Measurements from ENCODE around the gene SLC51A.

Gene SLC51A

DNA sequence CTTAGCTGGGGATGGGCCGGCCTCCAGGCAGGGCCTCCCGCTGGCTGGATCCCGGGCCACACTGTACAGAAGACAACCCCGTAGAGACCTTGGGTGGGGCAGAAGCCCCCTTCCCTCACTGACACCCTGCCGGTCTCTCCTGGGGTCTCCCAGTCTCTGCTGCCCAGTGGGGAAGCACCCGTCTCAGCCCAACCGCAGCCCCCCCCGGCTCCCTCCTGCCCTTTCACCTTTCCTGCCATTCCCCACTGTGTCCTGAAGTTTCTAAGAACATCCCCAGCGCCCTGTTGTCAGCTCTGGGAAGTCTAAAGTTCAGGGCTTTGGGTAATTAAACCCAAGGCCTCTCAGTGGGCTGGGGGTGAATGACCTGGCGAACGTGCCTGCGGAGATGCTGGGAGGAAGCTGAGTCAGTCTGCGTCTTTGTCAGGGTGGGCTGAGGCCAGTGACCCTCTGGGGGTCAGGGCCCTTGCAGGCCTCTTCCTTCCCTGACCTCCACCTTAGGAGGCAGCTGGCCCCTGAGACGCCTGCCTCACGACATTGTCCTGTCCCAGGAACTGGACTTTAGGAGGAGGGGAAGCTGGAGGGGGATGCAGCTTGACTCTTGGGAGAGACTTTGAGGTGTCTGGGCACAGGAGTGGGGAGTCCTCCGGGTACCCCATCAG is 1.4 kb upstream of the SLC51A start:
- H3K9me3 ChIP-seq = no peaks in the 10 kb centered on the region
- no peak overlapping the region for H3K9ac ChIP-seq
- peaks cover 50% of the 10 kb centered on the region for H3K4me1 ChIP-seq
- H3K36me3 ChIP-seq = no peaks in the 10 kb centered on the region
- H4K20me1 ChIP-seq = no peaks in the 10 kb centered on the region
- H3K27ac ChIP-seq = peak overlapping the region; percentile 38; the same call in 1 of the 2 replicates
- H3K4me3 ChIP-seq = no peak overlapping the region
- no peak for TF ChIP-seq Cebpa-rat (IDR thresholded peaks at IDR 0.05)
- H3K27me3 ChIP-seq = no peaks in the 10 kb centered on the region
- H3K4me2 ChIP-seq = no peak overlapping the region

DNA sequence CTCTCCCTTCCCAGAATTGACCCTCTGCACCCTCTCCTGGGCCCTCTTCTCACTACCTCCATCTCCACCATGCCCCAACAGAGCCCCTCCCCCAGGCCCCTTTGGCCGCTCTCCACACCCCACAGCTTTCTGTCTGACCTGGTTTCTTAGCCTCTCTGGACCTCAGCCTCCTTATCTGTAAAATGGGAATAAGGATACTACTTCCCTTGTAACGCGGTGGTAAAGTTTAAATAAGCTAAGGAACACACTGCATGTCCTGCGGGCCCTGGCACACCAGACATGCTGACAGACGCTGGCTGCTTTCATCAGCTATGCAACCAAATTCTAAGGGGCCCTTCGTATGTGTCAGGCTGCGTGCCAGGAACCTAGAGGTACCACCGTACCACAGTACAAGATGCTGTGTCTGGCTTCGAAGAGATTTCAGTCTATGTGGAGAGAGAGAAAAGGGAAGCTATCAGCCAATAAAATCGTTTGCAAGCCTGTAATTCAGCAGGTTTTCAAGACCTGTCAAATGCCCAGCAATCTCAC is 777 bp upstream of the SLC51A start:
- no peak overlapping the region for H3K4me3 ChIP-seq
- 0 out of 2 replicates have a peak overlapping the region, but pooled peaks have one; percentile 32 for H3K4me2 ChIP-seq
- H4K20me1 ChIP-seq = no peaks in the 10 kb centered on the region
- no peak overlapping the region for H3K9ac ChIP-seq
- H3K4me1 ChIP-seq = peaks cover 57% of the 10 kb centered on the region
- no peaks in the 10 kb centered on the region for H3K27me3 ChIP-seq
- TF ChIP-seq Cebpa-rat (IDR thresholded peaks at IDR 0.05) = no peak
- H3K9me3 ChIP-seq = no peaks in the 10 kb centered on the region
- peak overlapping the region; percentile 55 for H3K27ac ChIP-seq
- no peaks in the 10 kb centered on the region for H3K36me3 ChIP-seq

DNA sequence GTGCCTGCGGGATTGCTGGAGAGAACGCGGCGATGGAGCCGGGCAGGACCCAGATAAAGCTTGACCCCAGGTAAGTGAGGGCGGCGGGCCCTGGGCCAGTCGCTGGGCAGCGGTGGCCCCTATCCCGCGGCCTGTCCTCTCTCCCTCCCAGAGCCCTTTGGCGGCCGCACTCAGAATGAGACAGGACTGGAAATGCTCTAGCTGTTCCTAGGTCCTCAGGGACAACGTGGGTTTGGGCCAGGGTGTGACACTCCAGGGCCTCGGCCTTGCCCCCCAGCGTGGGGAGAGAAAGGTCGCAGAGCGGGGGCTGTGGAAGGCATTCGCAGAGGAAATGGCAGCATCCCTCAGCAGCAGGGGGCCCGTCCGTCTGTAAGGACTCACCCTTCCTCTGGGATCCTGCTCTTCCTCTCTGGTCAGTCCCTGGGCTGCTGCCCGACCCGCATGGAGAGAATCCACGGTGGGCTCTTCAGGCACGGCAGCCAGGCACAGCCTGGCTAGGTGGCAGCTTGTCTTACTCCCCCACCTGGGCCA is 412 bp downstream of the SLC51A start:
- Histone ChIP-seq H4K20me1 (no peaks in the 10 kb centered on the region), H3K27me3 (no peaks in the 10 kb centered on the region), H3K27ac (peak overlapping the region; percentile 86), H3K4me1 (peaks cover 65% of the 10 kb centered on the region), H3K36me3 (no peaks in the 10 kb centered on the region), H3K4me3 (no peak overlapping the region), H3K4me2 (peak overlapping the region; percentile 73), H3K9ac (peak overlapping the region; percentile 34; the same call in 1 of the 2 replicates), H3K9me3 (no peaks in the 10 kb centered on the region)
- TF ChIP-seq Cebpa-rat (IDR thresholded peaks at IDR 0.05) = no peak

DNA sequence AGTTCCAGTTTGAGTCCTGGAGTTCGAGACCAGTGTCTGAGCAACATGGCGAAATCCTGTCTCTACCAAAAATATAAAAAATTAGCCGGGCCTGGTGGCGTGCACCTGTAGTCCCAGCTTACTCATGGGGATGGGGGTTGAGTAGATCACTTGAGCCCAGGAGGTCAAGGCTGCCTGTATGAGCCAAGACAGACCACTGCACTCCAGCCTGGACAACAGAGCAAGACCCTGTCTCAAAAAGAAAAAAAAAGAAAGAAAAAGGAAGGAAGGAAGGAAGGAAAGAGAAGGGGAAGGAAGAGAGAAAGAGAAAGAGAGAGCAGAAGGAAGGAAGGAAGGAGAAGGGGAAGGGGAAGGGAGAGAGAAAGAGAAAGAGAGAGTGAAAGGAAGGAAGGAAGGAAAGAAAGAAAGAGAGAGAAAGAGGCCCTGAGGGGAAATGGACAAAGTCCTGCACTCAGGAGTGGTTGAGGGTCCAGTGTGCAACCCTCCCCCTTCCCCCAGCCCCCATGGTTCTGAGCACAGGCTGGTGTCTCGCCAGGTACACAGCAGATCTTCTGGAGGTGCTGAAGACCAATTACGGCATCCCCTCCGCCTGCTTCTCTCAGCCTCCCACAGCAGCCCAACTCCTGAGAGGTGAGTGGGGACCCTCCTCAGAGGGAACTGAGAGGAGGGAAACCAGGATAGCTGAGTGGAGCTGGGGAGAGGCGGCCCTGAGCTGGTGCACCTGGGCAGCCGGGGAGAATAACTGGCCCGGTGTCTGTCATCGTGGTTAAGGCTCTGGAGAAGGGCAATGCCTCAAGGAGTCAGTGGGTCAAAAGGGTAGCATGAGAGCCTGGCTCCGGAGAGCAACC is 1.2 kb downstream of the SLC51A start:
- Histone ChIP-seq H3K4me1 (peaks cover 65% of the 10 kb centered on the region), H3K4me3 (no peak overlapping the region; the same call in 1 of the 2 replicates), H3K27ac (peak overlapping the region; percentile 86), H3K36me3 (no peaks in the 10 kb centered on the region), H4K20me1 (no peaks in the 10 kb centered on the region), H3K4me2 (peak overlapping the region; percentile 73), H3K27me3 (no peaks in the 10 kb centered on the region), H3K9ac (peak overlapping the region; percentile 31; the same call in 1 of the 2 replicates), H3K9me3 (no peaks in the 10 kb centered on the region)
- TF ChIP-seq Cebpa-rat (IDR thresholded peaks at IDR 0.05) = no peak

DNA sequence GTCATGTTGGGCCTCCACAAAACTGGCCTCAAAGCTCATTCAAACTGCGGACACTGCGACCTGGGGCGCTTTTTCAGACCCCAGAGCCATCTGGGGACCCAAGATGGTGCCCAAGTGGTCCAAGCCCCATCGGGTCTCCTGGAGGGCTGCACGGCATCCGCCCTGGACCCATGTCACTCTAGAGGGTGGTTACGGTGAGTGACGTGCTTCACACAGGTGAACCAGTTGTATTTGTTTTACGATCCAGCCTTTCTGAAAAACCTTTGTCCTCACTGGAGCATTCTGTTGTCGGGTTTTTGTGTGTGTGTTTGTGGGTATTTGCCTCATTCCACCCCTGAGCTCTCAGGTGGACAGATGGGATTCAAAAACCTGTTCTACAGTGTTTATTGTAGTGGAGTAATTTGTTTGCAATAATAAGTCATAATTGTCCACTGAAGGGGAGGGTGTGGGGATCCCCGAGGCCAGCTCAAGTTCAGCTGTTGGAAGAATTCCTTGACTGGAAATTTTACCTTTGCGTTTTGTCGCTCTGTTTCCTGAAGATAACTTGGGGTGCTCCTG is 1.9 kb downstream of the SLC51A start:
- Histone ChIP-seq H3K36me3 (no peaks in the 10 kb centered on the region), H4K20me1 (no peaks in the 10 kb centered on the region), H3K9ac (peak overlapping the region; percentile 31; the same call in 1 of the 2 replicates), H3K4me1 (peaks cover 68% of the 10 kb centered on the region), H3K4me2 (peak overlapping the region; percentile 73), H3K27me3 (no peaks in the 10 kb centered on the region), H3K27ac (peak overlapping the region; percentile 86), H3K9me3 (no peaks in the 10 kb centered on the region), H3K4me3 (peak overlapping the region; percentile 48)
- TF ChIP-seq Cebpa-rat (IDR thresholded peaks at IDR 0.05) = no peak

DNA sequence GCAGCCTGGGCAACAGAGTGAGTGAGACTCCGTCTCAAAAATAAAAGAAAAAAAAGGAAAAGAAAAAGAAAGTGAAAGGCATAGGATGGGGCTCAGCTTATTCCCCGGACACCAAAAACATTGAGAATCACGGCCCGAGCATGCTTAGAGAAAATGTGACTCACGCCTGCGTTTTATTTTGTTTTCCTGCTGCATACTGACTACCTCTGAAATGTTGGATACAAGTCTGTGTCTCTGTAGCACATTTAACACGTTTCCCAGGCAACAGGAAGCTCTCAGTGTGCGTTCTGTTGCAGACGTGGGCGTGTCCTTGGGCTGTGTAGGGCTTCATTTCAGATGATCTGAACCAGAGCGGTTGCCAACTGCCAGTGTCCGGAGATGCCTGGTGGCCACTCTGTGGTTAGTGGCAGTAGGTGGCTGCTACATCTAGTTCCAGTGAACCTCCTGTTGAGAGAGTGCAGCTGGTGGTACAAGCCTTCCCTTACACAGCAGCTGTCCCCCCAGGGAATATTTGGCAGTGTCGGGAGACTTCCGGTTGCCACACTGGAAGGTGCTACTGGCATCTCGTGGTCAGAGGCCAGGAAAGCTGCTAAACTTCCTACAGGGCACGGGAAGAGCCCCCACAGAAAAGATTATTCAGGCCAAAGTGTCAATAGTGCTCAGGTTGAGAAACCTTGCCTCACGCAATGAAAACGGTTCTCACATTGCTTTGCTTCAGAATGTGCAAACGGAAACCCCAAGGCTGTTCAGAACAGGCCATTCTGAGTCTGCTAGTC is 3.0 kb downstream of the SLC51A start:
- Histone ChIP-seq H3K4me1 (peaks cover 71% of the 10 kb centered on the region), H3K4me2 (peak overlapping the region; percentile 73), H3K9me3 (no peaks in the 10 kb centered on the region), H3K36me3 (no peaks in the 10 kb centered on the region), H3K27me3 (no peaks in the 10 kb centered on the region), H4K20me1 (no peaks in the 10 kb centered on the region), H3K4me3 (peak overlapping the region; percentile 48), H3K9ac (peak overlapping the region; percentile 63), H3K27ac (peak overlapping the region; percentile 86)
- no peak; the same call in 1 of the 2 replicates for TF ChIP-seq Cebpa-rat (IDR thresholded peaks at IDR 0.05)

DNA sequence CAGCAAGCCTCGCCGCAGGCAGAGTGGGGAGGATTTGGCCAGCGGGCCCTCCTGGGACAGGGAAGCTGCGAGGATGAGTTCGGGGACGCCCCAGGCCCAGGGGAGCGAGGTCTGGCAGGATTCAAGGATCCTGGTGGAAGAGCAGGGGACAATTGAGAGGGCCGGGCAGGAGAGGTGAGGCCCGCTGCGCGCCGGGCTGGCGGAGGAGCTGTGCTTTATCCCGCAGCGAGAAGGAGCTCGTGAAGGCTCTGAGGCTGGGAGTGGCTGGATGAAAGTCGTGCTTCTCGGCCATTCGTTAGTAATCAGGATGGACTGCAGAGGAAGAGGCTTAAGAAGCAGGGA is 3.6 kb downstream of the SLC51A start:
- Histone ChIP-seq H3K4me2 (peak overlapping the region; percentile 73), H3K4me3 (no peak overlapping the region), H3K27me3 (no peaks in the 10 kb centered on the region), H3K27ac (peak overlapping the region; percentile 86), H3K36me3 (no peaks in the 10 kb centered on the region), H3K4me1 (peaks cover 68% of the 10 kb centered on the region), H3K9ac (peak overlapping the region; percentile 63; the same call in 1 of the 2 replicates), H3K9me3 (no peaks in the 10 kb centered on the region), H4K20me1 (no peaks in the 10 kb centered on the region)
- TF ChIP-seq Cebpa-rat (IDR thresholded peaks at IDR 0.05) = no peak

DNA sequence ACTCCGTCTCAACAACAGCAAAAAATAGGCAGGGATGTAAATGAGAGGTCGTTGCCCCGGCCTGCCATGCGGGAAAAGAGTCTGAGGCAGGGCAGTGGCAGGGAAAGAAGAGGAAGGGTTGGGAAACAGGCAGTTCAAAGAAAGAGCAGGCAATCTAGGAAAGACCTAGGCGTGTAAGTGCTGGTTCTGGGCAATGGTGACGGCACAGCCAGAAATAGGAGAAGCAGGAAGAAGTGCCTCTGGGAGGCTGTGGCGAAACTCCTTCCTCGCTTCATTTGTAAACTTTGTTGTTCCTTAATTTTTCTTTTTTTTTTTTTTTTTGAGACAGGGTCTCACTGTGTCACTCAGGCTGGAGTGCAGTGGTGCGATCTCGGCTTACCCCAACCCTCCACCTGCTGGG is 4.3 kb downstream of the SLC51A start:
- H4K20me1 ChIP-seq = no peaks in the 10 kb centered on the region
- no peaks in the 10 kb centered on the region for H3K9me3 ChIP-seq
- no peak overlapping the region for H3K4me3 ChIP-seq
- H3K9ac ChIP-seq = peak overlapping the region; percentile 45; the same call in 1 of the 2 replicates
- peak overlapping the region; percentile 73 for H3K4me2 ChIP-seq
- no peaks in the 10 kb centered on the region for H3K36me3 ChIP-seq
- H3K4me1 ChIP-seq = peaks cover 63% of the 10 kb centered on the region
- TF ChIP-seq Cebpa-rat (IDR thresholded peaks at IDR 0.05) = no peak
- peak overlapping the region; percentile 86 for H3K27ac ChIP-seq
- H3K27me3 ChIP-seq = no peaks in the 10 kb centered on the region

DNA sequence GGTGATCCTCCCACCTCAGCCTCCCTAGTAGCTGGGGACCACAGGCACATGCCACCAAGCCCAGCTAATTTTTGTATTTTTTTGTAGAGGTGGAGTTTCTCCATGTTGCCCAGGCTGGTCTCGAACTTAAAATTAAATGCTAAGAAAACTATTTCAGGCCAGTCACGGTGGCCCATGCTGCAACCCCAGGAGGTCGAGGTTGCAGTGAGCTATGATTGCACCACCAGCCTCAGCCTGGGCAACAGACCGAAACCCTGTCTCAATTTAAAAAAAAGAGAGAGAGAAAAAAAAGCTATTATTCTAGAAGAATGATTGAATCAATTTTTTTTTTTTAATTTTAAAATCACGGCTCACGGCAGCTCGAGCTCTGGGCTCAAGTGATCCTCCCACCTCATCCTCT is 4.7 kb downstream of the SLC51A start:
- Histone ChIP-seq H3K27me3 (no peaks in the 10 kb centered on the region), H3K9me3 (no peaks in the 10 kb centered on the region), H3K4me2 (peak overlapping the region; percentile 73), H3K27ac (peak overlapping the region; percentile 86), H3K36me3 (no peaks in the 10 kb centered on the region), H3K4me1 (peaks cover 59% of the 10 kb centered on the region), H3K9ac (peak overlapping the region; percentile 45; the same call in 1 of the 2 replicates), H3K4me3 (no peak overlapping the region), H4K20me1 (no peaks in the 10 kb centered on the region)
- TF ChIP-seq Cebpa-rat (IDR thresholded peaks at IDR 0.05) = peak; percentile 78

Measured in BLaER1 (cell line).